ENCODE measurements around the gene LRFN2.

Gene LRFN2

DNA sequence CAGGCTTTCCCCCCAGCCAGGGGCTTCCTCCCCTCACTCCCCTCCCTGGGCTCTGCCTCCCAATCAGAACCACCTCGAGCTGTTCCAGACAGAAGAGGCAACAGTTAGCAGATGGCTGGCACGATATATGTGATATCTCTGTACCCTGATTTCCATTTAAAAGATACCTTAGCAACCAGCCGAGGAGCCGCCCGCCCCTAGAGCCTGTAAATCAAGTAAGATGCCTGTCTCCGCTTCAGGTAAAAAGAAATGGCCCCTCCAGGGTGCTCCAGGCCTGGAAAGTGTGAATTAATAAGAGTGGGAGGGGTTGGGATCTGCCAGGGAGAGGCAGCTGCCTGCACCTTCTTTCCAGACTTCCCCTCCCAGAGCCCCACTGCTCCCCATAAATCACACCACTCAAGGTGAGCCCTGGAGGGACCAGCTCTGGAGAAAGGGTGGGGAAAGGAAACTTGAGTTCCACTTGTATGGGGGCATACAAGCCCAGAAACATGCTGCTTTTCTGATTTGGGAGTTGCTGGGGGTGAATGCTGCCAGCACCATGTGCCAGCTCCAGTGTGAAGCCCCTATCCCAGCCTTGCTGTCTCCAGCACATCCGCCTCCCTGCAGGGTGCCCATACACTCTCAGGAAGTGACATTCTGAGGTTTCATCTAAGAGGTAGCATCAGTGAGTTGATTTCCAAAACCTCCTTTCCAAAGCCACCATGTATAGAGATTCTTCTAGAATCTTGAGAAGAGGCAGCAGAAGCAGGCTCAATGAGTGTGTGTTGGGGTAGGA, 148.0 kb downstream of the LRFN2 start:
- in situ Hi-C loops (cut with HindIII; ENCODE audit: low sequenced_read_pairs) = no loop called here

DNA sequence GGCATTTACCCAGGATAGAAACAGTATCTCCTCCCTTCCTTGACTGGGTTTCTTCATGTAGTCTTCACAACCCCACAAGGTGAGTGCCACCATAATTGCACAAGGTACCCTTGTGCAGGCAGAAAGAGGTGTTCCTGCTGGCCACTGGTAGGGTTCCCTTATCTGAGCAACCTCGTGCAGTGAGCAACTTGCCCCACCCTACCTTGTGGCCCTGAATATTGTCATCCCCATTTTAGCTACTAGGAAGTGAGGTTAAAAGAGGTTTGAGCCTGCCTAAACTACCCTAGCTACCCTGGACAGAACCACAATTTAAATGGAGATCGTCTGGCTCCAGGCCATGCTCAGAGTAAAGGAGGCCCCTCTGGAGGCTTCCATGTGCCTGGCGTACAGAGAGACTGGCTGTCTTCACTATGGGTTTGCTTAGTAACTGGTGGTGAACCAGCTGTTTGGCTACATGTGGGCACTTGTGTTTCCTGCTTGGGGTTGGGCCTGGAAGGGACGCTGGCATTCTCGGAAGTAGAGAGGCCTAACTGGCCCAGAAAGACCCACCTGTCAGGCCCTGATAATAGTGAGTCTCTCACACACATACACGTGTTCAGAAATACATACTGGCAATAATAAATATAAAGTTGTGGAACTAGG, 148.8 kb downstream of the LRFN2 start:
- in situ Hi-C loops (cut with HindIII; ENCODE audit: low sequenced_read_pairs) = no loop called here

DNA sequence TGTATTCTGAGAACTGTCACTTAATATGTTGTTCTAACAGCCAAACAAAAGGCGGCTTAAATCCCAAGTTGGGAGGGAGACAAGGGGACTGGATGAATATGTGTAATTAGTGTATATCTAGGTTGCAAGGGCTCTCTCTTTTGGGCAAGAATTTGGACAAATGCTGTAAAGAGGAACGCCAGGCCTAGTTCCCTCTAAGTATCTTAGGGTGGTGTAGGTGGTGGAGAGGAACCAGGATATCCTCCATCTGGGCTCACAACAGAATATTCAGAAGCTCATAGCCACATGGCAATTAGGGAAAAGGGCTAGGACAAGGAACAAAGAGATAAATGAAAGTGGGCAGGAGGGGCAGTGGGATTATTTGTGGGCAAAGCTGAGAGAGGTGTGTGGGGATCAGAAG, 149.5 kb downstream of the LRFN2 start:
- in situ Hi-C loops (cut with HindIII; ENCODE audit: low sequenced_read_pairs) = no loop called here

DNA sequence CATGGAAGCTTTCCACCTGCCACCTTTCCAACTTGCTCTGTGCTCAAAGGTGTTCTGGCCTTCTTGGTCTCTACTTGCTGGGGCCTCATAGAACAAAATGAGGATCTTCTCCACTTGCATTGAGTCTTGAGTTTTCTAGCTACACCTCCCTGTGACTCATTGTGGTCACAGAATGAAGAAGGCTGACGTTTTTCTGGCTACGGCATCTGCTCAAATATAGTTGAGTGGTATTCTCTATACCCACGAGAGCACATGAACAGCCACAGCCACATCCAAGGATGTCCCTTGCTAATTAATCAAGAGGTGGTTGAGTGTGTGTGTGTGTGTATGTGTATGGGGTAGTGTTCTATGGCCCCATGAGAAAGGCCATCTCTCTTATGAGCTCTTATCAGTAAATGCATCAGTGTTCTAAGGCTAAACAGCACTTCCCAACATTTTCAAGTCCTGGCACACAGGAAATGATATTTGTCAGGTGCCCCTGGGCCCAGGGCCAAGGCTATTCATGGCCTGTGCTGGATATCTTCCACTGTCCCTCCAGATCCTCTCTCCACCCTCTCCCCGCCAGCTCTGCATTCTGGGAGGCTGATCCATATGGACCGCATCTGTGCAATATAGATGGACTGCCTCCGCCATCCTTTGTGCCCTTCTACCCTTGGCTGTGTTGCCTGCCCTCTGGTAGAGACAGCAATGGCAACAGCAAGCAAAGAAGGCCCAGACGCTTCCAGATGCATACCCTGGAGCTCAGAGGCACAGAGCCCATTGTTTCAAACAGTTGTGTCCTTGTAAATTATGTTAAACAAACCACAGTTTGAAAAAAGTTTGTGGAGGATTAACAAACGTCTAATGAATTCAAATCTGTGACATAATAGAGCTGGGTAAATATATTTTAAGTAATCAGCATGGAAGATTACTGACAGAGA, 150.2 kb downstream of the LRFN2 start:
- in situ Hi-C loops (cut with HindIII; ENCODE audit: low sequenced_read_pairs) = no loop called here

DNA sequence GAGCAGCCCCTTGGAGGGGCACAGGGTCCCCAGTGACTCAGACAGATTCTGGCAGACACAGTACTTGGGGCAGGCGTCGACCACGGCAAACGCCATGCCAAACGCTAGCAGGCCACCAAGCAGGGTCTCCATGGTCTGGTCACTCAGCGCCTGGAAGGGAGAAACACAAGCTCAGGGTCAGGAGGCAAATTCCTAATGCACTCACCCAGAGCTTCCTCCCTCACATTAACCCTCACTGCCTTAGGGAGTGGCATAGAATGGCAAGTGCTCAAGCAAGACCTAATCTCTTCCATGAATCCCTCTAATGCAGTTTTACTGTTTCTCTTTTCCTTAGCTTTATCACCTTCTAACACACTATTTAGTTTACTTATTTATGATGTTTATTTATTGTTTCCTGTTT, 154.2 kb downstream of the LRFN2 start:
- in situ Hi-C loops (cut with HindIII; ENCODE audit: low sequenced_read_pairs) = no loop called here

DNA sequence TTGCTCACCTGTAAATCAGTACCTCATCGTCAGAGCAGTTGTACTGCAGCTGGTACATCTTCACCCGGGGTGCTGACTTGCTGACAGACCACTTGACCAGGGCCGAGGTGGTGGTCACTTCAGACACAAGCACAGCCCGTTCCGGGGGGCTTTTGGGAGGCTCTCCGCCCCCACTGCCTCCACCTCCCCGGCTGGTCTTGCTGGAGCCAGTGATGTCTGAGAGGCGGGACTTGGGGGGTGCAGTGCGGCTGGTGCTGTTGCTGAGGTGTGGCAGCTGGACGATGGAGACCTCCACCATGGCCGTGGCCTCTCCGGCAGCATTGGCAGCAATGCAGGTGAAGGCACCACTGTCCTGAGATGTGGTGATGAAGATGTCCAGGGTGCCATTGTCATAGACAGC, 155.5 kb downstream of the LRFN2 start:
- in situ Hi-C loops (cut with HindIII; ENCODE audit: low sequenced_read_pairs) = no loop called here

DNA sequence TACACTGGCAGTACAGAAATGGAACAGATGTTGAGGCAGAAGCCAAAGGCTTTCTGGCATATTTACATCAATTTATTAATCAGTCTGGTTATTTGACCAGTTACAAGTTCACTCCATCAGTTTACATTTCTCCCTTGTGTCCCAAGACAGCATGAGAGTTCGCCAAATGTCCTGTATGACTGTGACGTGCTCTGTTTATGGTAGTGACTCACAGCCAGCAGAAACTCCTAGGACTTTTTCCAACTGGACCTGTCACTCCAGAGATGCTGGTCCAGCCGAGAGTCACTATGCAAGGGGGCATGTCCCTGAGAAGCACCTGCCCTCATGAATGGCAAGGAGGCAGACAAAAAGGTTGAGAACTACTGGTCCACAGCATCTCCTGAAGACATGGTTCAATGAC, 160.0 kb downstream of the LRFN2 start:
- in situ Hi-C loops (cut with HindIII; ENCODE audit: low sequenced_read_pairs) = no loop called here

DNA sequence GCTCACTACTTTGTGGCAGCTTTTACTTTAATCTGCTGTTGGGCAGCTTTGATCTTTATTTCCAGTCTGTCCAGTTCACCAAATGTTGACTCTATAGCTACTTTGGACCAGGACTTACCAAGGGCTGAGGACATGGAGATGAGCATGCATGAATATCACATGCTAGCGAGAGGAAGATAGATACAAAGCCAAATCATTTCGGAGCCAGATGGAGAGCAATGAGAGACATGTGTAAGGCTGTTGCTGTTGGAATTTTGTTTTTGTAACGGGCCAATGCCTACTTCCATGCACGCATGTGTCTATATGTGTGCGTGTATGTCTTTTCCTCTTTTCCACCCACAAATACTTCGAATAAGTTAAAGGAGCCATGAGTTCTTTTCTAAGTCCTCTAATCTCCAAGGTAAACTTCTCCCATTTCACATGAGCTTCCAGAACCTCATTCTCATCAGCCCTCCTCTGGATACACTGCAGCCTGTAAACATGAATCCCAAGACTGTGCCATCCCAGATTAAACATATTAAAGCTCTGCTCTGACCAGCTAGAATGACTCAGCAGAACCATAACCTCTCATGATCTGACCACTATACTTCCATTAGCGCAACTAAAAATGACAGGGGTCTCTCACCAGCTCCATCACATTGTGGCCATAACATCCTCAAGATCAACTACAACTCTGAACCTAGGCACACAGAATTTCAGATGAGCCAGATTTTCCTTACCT, 160.7 kb downstream of the LRFN2 start:
- in situ Hi-C loops (cut with HindIII; ENCODE audit: low sequenced_read_pairs) = no loop called here

DNA sequence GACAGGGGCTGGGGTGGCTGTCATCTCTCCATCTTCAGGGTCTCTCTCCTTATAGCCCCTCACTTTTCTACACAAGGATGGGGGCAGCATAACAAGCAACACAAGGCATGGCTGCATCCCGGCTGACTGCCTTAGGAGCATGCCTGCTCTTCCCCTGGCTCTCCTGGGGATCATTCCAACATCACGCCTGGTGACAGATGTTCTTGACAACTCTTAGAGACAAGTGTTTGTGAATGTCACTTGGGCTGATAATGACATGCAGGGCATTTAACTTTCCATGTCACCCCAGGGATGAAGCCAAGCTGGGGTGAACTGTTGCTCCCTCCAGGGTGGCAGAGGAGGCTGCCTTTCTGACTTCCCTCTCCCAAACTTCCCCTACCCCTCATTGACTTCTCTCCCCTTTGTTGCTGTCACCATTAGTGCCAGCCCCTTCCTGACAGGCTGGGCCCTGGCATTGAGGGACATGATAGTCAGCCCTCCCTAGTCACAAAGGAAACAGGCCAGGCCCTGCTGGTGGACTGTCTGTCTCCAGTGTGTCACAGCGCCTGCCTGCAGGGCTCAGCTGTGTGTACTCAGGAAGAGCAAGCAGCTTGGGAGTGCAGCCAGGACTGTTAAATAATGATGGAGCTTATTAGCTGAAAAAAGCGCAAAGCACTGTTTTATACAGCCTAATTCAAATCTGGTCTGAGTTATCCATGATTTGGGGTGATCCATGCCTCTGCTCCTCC, 161.8 kb downstream of the LRFN2 start:
- in situ Hi-C loops (cut with HindIII; ENCODE audit: low sequenced_read_pairs) = no loop called here

DNA sequence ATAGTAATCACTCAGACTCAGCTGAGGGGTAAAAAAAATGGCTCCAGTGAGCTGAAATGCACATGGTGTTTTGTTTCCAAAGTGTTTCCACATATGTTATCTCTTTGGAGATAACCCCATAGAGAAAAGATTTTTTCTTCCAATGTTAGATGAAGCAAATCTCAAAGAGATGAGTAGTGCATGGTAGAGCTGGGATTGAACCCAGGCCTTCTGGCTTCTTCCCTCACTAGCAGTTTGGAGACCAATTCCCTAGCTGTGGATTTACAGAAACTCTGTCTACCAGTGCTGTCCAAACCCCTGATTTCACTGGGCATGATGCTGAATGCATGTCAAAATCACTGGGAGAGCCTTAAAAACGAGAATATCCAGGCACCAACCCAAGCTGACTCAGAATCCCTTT, 165.1 kb downstream of the LRFN2 start:
- in situ Hi-C loops (cut with HindIII; ENCODE audit: low sequenced_read_pairs) = loop anchor here (5.0 kb wide), 1 partner anchor 35 kb away; no protein-coding TSS in a partner anchor

DNA sequence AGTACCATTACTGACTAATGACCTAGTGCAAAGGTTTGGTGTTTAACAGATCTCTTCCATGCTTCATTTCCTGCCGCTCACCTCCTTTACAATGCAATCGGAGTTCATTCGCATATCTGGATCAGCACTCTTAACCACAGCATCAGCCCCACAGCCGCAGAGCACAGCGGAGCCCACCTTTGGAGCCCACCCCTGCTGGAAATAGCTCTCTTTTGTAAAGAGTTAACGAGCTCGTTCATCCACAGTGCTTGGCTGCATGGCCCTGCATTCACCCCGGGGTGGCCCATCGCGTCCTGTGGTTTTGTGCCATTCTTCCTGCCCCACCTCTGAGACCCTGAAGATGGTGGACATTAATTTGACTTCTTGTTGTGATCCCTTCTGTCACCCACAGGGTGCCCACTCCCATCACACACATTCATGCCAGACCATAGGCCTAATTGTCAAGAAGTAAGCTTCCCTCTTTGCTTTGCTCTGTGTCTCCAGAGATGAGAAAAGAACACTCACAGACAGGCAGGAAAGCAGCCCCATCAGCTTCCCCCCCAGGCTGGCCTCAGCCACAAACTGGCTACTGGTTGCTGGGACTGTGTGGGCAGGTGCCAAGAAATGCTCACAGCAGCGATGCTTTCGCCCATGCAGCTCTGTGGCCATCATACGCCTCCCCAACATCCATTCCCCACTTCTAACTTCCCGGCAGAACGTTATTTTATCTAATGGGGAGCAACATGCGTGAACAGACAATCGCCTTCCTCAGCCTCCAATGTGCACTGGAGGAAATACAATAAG, 167.0 kb downstream of the LRFN2 start:
- in situ Hi-C loops (cut with HindIII; ENCODE audit: low sequenced_read_pairs) = loop anchor here (5.0 kb wide), 1 partner anchor 33 kb away; no protein-coding TSS in a partner anchor

DNA sequence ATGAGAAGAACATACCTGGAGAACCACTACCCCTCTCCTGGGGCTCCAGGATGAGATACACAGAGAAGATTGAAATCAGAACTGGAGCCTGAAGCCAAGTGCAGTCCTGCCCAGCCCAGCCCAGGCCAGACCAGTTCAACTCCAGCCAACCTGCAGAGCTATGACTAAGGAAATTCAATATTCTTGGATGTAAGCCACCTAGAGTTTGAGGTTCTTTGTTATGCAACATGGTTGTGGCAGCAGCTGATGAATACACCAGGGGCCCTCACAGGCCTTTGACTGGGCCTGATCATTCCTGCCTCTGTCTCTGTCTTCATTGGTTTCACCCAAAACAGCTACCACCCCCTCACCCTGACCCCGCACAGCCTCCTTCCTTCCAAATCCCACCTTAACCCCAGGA, 167.8 kb downstream of the LRFN2 start:
- in situ Hi-C loops (cut with HindIII; ENCODE audit: low sequenced_read_pairs) = no loop called here

DNA sequence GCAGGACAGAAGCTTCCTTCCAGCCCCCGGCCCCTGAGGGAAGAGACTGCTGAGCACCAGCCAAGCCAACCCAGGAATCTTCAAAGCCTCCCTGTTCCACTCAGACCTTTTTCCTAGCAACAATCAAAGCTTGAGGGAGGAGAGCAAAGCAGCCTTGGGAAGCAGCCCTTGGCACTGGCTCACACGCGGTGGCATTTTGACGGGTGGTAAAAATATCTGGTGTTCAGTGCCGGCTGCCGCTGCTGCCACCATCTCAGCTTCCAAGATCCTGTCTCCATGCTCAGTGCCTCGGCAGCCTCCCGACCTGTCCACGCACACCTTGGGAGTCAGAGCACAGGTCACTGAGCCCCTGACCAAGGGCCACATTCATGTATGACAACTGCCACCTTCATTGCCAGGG, 170.1 kb downstream of the LRFN2 start:
- in situ Hi-C loops (cut with HindIII; ENCODE audit: low sequenced_read_pairs) = no loop called here

DNA sequence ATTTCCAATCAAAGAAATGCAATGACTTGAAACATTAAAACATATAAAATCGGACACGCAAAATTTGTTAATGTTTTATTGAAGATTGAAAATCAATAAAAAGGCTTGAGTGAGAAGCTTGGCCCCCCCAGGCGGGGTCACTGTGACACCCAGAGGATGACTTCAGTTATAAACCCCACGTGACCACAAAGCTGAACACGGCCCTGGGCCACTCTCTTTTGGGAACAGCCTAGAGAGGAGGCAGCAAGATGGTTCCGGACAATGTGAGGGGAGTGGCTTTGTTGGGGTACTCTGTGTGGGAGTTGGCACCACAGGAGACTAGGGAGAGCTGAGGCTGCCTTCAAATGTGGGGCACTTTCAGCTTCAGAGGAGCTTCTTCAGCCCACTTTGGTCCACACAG, 172.5 kb downstream of the LRFN2 start:
- in situ Hi-C loops (cut with HindIII; ENCODE audit: low sequenced_read_pairs) = no loop called here

DNA sequence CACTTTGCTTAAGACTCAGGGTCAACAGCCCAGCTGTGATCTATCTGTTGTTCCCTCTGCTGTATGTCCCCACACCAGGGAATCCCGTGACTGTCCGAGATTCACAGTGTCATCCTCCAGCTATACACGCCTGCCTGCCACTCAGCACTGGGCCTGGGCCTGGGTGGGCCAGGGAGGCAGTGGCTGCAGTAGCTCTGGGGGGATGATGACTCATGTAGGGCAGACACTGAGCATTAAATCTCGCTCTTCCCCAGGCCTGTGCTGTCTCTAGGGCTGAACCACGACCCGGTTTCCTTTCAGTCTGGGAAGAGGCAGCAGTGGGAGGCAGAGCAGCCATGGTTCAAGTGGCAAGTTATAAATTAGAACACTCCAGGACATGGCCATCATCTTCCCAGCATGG, 173.9 kb downstream of the LRFN2 start:
- in situ Hi-C loops (cut with HindIII; ENCODE audit: low sequenced_read_pairs) = no loop called here

DNA sequence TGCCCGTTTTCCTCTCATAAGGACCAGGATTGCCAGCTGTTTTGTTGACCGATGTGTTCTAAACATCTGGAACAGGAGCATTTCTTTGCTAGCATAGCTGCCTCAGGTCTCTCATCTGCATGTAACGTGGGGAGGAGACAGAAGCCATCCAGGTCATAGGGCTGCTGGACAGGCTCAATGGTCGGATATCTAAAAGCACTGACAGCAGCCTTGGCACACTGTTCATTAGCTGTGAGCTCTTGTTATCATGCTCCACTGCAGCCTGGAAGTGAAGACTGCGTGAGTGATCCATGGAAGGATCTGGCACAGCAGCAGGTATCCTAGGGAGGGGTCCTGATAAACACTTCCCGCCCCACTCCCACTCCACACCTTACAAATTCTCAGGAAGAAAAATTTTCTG, 175.3 kb downstream of the LRFN2 start:
- in situ Hi-C loops (cut with HindIII; ENCODE audit: low sequenced_read_pairs) = no loop called here

DNA sequence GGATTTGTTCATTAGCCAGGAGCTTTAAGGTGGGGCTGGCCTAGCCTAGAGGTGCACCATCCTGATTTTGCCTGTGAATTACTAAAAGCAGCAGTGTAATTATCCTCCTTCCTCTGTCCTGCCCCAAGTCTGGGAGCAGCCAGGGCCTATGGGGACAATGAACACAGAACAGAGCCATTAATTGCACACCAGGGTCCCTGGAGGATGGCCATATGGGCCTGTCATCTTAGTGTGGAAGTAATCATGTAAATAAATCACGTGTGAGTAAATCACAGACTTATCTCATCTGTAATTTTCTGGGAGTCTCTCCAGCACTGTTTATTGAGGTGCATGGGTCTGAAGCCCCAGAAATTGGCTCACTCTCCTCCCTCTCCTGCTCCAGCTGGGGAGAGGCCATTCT, 176.3 kb downstream of the LRFN2 start:
- in situ Hi-C loops (cut with HindIII; ENCODE audit: low sequenced_read_pairs) = no loop called here

DNA sequence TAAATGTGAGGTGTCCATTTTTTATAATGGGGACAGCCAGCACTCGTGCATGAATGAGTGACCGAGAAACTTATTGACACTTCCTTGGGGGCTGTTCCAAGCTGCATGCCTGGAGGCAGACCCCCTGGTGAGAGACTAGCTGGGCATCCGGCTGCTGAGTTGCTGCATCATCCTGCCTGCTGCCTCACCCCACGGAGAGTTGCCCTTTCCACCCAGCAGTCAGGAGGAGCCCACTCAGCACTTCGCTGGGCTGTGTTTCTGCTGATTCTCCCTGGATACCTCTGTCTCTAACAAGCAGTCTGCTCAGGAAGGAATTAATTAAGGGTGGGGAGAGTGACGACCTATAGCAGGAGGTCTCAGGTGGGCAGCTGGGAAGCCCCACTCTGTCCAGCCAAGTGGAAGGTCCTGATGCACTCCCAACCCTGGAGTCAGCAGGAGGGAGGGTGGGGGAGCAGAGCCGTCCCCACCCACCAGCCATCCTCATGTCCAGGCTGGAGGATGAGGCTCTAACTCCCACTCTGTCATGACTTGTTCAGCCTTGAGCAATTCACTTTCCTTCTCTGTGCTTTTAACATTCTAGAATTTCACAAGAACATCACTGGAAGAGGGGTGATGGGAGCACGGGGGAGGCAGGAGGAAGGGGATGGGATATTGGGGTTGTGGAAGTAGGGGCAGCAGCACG, 177.3 kb downstream of the LRFN2 start:
- in situ Hi-C loops (cut with HindIII; ENCODE audit: low sequenced_read_pairs) = no loop called here

All from DLD1 (cell line).